HG03196 (cell line): ENCODE results near the gene GABRR3.
"Not testable (repeated sequence)": the region's sequence is repeated elsewhere in the genome, so short reads cannot be mapped to it uniquely, and the experiment has no call there.

Experiments
- ATAC-seq: cut with Tn5 transposase; IDR thresholded peaks from one replicate; pipeline ENCODE4 v1.9.1; 2021; ENCODE audit not compliant: unreplicated experiment

The GABRR3 gene

DNA sequence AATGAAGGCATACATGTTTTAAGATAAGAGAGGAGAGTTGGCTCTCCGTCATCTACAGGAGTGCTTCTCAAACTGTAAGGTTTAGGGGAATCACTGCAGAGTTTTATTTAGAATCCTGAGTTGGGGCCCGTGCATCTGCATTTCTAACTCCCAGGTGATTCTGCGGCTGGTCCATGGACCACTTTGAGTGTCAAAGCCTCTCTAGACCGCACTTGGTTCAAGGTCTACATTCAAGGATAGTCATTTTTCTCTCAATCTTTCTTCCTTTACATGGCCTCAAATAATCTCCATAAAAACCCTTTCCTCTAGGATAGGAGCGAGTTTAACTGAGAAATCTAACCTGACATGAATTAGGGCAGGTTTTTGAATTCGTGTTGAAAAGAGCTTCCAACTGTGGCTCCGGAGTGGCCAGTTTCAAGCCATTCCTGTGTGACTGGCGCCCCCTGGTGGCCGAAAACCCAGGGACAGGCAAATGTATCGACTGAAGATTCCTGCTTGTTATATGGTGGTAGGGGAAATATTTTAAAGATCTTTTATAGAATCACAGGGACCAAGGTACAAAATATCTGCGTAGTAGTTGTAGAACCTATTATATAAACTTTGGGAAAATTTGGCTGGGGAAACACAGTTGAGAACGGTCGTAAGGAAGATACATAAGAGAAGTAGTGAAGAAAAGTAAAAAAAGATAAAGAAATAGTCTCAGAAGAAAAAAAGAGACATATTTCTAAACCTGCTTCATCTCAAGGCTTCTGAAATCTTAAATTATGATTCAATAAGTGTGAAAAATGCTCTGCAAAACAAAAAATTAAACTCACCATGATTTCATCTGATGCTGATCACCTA lies 11.9 kb downstream of the GABRR3 start:
- ATAC-seq: peak; percentile 73

DNA sequence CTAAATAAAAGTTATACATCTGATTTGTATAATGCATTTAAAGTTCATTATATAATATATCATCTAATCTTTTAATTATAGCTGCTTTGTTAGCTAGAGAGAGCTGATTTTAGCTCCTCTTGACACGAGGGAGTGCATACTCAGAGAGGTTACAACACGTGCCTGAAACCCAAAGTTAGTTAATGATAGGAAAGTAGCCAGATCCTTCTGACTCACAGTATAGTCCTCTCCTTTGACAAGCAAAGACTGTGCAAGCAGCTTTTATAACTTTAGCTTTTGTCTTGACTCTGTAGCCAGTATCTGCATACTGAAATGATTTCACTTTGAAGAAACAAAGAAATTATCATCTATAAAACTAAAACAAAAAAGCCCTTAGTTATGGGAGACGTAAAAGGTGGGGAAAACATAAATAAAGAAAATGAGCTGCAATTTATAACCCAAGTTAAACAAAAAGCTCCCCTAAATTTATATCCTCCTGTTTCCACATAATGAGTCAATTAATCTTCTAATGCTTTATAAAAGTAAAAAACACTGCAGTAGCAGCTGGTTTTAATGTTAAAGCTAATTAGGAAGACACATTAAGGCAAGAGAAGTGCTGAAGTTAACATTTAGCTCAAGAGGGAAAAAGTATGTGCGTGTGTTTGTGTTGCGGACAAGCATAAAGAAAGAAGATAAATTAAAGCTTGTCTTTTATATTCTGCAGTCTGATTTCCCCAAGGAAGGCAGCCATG lies 13.1 kb downstream of the GABRR3 start:
- ATAC-seq: no peak

DNA sequence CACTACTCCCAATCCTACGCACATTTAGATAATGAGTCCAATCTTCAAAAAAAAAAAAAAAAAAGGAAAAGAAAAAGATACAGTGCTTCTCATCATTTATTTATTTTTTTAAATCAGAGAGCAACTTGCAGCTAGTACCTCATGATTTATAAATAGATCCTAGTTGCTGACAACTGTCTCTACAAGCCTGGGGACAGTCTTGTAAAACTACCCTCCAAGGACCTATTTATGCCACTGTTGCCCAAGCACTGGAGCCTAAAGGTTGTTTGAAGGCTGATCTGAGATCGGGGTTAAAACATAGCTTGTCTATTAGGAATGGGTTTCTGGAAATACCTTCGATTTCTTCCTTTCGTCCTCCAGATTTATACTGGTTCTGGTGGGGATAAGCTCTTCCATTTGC lies 14.7 kb downstream of the GABRR3 start:
- no peak for ATAC-seq

DNA sequence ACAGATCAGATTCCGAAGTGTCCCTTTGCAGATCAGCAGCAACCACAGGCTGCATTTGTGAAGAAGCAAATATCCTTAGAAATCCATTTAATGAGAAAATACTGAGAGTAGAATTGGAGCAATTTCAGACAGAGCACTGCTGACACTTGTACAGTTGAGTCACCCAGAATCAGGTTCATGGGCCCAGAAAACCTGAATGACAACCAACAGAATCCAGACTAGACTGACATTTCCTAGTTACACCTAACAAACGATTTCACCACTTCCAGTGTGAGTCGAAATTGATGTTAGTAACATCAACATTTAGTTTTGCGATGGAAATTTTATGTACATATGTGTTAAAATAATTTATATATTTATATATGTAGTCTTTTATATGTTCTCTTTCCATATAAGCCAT lies 16.8 kb downstream of the GABRR3 start:
- ATAC-seq: no peak

DNA sequence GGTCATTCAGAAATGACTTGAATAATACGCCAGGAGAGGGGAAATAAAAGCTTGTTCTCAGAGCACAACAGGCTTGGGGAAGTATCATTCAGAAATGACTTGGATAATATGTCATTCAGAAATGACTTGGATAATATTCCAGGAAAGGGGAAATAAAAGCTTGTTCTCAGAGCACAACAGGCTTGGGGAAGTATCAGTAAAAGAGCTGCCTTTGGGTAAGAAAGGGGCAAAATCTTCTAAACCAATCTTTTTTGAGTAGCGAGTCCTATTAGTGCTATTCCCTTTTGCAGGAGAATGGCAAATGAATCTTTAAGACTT lies 20.9 kb downstream of the GABRR3 start:
- no peak for ATAC-seq

DNA sequence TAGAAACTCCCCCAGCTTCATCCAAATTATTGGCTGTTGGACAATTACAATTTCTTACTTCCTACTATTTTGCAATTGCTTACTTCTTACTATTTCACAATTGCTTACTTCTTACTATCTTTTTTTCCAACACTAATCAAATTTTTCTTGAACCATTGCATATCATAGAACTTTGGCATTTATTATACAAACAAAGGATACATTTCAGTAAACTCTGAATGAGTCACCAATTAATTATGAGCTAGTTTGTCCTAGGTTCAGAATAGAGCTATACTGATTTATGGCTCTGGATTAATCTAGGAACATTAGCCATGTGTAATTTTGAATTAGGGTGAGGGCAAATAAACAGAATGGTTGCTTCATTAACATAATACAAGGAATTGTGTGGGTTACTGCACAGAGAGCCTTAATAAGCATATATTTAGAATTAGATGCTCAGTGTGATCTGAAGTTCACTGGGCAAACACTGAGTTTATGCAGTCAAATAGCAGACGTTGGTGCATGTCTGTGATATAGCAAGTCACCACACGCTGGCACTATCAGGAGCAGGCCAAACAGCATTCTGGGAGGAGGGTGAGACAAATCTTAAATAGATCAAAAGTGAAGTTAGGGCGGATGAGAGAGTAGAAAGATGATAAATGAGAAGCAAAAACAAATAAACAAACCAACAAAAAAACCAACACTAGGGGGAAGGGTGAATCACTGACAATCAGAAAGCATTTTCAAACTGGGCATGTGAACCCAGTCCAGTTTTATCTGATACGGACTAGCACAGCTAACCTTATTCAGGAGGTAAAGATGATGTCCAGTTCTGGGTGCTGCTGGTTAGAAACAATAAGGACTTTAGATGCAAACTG lies 21.5 kb downstream of the GABRR3 start:
- ATAC-seq: no peak

DNA sequence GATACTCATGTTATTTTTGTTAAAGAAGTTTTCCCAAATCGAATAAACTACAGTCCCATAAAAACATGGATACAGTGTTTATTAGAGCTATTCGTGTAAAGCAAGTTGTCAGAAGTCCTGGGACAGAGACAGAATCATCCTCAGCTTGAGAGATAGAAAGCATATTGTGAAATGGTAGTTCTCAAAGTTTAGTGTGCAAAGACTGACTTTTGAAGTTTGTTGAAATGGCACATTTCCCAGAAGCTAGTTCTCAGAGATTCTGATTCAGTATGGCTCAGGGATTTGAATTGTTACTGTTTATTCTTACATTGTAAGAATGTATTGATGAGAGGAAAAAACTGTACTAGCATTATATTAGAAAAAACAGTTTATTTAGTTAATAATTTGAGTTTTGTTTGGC lies 22.1 kb downstream of the GABRR3 start:
- ATAC-seq: no peak

DNA sequence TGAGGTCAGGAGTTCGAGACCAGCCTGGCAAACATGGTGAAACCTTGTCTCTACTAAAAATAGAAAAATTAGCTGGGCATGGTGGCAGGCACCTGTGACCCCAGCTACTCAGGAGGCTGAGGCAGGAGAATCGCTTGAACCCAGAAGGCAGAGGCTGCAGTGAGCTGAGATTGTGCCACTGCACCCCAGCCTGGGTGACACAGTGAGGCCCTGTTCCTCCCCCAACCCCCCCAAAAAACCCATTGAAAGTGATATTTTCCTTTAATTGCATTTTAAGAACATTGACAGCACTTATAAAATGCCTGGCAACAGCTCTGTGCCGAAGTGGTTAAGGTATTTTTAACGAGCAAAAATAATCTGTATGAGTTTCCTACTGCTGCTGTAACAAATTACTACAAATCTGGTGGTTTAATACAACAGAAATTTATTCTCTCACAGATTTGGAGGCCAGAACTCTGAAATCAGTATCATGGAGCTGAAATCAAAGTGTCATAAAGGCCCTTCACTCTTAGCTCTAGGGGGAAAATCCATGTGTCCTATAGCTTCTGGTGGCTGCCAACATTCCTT lies 24.1 kb downstream of the GABRR3 start:
- not testable (repeated sequence) for ATAC-seq

DNA sequence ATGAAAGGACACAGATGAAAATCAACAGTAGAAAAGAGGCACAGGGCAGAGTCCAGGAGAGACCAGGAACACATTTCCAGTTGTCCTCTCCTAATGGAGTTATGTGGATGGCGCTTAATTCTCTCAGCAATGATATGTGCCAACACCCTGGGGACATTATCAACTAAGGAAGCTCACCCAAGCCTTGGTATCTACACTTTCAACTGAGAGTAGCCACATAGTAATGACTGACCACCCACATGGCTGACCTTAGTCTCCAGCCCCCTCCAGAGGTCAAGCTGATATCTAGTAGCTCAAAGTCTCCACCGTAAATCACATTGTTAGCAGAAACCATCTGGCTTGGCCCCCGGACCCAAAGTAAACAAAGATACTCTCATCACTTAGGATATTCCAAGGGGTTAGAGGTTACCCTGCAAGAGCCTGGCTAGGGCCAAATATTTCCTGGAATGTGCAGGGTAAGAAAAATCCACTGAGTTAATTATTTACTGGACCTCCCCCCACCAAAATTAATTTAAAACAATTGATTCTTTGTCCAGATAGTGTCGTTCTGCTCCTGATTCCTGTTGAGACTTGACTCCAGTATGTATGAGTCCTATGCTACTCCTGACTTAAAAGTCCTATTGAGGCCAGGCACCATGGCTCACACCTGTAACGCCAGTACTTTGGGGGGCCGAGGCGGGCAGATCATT lies 24.8 kb downstream of the GABRR3 start:
- no peak for ATAC-seq

DNA sequence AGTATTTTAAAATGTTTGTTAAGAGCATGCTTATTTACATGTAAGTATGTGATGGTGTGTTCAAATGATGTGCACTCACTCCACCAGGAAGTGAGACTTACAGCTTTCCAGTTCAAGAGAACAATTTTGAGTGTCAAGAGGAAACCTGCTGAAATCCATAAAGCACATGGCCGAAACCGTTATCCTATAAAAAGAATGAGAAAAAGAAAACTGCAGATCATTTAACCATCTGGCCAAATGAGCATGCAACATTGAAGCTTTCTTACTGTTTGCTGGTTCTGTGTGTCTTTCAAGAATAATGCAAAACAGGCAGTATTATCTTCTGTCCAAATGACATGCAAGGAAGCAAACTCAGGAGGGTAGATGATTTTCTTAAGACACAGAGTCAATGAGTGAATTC lies 26.3 kb downstream of the GABRR3 start:
- ATAC-seq: no peak

DNA sequence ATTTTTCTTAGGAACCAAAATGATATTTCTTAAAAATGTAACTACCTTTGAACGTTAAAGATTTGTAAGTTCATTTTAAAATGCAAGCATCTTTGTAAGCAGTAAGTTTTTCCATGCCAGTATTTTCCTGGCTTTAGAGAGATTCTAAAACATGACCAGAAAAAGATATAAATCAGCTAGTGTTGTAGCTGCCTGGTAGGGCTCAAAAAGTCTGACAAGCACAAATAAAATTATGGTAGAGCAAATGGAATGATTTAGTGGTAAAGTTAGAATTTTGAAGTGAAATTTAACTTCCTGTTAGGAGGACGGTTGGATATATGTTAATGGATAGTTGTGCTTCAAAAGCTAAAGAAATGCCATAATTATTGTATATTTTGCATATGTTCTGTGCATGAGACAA lies 29.7 kb downstream of the GABRR3 start:
- no peak for ATAC-seq

DNA sequence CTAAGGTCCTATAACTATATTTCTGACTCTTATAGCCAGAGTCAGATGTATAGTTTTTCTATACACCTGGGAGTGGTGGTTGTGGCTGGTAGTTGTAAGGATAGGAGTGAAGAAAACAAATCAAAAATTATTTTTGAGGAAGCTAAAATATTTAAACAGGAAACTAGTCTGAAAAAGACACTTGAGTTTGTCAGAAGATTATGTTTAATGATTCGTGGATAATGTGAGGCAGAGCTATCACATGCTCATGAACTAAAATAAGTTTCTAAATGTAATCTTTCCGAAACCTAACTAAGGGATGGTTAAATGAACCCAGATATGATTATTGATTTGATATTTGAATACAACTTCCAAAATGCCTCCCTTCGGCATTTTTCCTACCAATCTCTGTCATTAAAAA lies 30.4 kb downstream of the GABRR3 start:
- no peak for ATAC-seq

DNA sequence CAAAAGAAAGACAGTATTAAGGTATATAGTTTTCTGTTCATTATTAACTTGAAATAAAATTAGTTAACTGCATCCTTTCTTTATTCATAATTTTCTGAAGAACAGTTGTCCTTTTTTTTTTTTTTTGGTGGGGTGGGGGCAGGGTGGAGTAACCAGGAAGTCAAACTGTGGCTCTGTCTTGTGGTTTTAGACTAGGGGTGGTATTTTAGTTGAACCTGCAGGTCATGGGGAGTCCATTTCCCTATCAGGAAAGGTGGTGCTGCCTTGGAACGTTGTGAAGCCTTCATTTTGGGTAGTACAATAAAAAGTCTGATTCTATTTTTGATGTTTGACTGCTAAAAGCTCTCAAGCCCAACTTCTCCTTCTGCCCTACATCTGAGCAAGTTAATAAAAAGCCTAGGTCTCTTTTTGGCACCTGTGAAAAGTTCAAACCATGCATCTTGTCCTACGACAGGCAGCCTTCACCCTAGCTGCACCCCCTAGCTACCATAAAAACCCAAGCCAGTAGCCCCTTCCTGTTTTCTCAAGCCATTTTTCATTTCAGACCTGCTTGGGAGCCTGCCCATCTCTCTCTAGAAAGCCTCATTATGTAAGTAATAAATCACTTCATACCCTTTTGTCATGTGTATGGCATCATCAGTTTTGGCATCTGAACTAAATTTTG lies 31.7 kb downstream of the GABRR3 start:
- ATAC-seq: no peak

DNA sequence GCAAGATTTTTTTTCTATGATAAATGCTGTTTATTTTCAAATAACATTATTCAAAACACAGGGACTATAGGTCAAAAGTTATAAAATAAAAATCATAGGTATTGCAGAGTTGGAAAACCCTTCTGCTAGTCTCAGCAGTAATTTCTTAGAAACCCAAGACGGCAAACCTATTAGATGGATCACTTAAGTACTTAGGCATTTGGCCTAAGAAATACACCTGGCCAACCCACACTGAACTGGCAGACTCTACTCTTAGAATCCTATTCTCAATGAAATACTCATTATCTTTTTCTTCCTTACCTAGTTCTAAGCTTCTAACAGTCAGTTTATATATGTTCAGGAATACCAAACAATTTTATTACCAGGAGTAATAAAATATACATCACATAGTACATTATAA lies 32.4 kb downstream of the GABRR3 start:
- ATAC-seq: no peak

DNA sequence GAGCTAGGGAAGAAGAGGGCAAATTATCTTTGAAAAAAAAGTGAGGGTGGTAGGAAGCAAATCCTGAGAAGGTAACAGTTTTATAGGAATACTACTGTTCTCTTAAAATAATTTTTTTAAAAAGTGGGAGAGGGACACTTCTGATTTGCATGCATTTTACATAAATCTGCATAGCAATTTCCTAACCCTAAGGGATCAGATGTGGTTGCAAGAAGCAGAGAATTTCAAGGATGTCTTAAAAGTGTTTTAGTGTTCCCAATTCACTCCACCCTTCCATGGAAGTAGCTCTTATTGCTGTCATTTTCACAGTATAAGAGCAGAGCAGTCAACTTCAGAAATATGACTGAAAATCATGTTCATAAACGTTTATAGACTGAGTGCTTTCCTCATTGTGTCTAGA lies 35.1 kb downstream of the GABRR3 start:
- ATAC-seq: no peak

DNA sequence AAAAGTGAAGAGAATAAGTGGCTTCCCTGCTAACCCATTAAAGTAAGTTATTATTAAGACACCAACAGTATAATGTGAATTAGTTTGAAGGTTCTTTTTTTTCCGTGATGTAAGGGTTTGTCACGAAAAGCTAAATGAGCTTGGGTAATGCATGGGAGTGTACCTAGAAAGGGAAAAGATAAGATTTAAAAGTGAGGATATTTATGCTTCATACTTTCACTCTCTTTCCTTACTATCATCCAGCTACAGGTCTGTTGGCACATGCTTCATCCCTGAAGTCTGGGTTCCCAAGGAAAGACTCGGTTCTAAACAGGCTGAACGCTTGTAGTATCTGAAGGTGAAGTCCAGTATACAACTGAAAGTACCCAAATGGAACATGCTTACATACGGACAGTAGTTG lies 36.0 kb downstream of the GABRR3 start:
- ATAC-seq: no peak

DNA sequence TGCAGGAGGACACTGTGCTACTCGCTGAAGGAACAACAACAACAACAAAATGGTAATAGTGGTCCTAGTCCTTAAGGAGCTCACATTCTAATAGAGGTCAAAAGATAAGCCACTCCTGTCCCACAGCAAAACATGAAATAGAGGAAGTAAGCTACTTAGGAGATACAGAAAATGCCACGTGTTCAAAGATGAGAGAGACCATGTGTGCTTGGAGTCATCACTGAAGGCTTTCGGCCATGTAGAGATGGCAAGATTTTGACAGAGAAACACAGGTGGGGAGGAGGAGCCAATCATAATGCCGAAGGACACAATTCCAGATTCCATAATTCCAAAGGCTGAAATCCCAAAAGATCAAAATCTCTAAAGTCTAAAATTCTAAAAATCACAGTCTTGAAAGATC lies 38.1 kb downstream of the GABRR3 start:
- ATAC-seq: no peak

DNA sequence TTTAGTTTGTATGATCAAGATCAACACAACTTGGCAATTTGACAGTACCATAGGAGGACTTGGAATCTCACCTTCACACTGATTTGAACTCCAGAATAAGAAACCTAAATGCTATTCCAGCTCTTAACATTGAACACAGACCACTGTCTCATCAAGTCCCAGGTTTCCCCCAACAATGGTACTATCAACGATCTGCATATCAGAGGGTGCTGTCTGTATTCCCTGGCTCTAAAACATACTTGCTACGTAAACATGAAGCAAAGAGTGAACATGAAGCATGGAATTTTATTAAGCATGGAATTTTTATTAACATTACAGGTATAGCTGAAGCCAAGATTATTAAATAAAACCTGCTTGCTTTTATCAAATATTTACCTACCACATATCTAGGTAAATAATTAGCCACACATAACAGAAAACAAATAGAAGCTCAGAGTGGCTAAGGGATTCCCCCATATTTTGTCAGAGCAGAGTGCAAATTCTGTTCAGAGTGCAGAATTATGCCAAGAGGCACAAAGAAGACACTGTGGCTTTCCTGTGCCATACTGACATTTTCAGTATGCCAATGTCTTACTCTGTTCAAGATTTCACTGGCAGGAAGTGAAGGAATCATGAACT lies 40.7 kb downstream of the GABRR3 start:
- no peak for ATAC-seq

DNA sequence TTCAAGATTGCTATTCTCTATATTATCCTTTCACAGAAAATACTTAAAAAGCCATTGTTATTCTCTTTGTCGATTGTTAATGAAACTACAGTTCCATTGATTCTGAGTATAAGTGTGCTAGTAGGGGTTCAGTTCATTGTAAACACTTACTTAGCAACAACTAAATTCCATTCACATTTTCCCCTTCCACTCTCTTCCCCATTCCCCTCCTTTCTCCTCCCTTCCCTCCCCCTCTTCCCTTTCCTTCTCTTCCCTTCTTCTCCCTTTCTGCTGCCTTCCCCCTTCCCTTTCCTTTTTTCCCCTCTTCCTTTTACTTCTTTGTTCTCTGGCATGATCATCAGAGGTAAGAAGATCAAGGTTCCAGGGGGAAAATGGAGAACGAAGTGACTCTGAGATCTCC lies 41.6 kb downstream of the GABRR3 start:
- ATAC-seq: no peak
